GM19023 (cell line): ENCODE results near the gene MTHFD1L.
"Not testable (repeated sequence)": the region's sequence is repeated elsewhere in the genome, so short reads cannot be mapped to it uniquely, and the experiment has no call there.

ENCODE experiments used
- ATAC-seq: cut with Tn5 transposase; IDR thresholded peaks from one replicate; pipeline ENCODE4 v1.9.1; 2021; ENCODE audit warnings: mild to moderate bottlenecking, moderate library complexity; ENCODE audit not compliant: unreplicated experiment

The MTHFD1L gene

DNA sequence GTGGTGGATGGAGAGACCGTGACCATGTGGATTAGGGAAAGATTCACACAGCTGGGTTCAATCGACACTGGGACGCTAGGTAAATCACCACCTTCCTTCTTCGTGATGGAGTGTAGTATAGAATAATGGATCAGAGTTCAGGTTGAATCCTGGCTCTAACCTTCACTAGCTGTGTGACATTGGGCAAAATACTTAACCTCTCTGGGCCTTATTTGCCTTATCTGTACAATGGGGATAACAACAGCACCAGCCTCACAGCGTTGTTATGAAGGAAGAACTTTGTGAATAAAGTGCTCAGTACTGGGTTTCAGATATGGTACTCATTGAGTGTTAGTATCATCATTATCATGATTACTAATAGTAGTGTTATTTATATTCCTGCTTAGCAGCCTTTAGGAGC lies 248.1 kb downstream of the MTHFD1L start:
- ATAC-seq, result no peak

DNA sequence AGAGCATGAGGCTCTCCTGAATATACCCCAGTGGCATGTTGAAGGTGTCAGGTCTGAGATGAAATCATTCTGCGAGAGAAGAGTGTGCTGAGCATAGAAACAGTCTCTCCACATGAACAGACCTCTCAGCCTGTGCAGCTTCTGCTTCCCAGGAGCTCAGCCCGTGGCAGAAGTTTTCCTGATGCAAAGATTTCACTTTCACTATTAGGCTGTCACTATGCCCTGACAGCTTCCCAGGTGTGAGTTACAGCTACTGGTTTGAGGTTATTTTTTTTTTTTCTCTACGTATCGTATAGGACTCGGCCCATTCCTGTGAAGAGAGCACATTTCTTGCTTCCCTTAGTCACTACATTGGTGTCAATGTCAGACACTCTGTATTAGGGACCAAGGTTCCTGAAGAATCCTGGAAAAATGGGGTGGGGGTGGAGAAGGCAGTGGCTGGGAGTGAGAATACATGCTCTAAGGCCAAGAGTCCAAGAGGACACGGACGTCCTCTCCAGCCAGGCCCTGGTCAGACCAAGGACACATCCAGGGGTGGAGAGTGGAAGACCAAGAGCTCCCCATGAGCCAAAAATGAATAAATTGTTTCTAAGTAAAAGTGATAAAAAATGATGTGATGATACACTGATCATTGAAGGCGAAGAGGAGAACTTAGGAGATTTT lies 253.1 kb downstream of the MTHFD1L start:
- no peak for ATAC-seq

DNA sequence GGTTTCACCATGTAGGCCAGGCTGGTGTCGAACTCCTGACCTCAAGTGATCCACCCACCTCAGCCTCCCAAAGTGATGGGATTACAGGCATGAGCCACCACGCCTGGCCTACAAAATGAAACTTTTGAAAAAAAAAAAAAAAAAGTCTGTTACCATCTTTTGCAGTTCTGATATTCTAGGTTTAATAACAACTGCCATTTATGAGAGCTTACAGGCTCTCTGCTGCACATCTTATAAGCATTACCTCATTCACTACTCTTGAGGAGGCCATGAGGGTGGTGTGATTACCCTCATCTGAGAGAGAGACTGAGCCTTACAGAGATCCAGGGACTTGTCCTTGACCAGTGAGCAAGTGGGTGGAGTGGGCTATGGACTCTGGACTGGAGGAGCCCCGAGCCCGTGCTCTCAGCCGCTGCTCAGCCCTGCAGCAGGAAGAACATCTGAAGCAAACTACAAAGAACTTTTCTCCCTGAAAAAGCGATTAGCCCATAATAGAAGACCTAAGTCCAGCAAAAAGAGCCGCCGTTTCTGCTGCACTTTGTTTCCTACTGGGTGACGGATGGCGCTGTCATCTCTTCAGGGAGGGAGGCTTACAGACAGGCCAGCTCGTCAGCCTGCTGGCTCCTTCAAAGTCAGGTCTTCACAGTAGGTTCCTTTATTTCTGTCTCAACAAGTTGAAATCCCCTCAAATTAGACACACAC lies 254.5 kb downstream of the MTHFD1L start:
- ATAC-seq, result no peak

DNA sequence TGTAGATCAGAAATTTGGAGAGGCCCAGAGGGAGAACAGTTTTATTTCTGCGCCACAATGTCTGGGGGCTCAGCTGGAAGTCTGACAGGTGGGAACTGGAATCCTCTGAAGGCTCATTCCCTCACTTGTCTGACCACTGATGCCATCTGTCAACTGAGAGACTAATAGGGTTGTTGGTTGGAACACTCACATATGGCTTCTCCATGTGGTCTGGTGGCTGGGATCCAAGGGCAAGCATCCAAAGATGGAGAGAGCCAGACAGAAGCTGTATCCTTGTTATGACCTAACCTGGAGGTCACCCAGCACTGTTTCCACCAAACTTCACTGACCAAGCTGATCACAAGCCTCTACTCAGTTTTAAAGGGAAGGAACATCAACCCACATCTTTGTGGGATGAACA lies 256.4 kb downstream of the MTHFD1L start:
- no peak for ATAC-seq

DNA sequence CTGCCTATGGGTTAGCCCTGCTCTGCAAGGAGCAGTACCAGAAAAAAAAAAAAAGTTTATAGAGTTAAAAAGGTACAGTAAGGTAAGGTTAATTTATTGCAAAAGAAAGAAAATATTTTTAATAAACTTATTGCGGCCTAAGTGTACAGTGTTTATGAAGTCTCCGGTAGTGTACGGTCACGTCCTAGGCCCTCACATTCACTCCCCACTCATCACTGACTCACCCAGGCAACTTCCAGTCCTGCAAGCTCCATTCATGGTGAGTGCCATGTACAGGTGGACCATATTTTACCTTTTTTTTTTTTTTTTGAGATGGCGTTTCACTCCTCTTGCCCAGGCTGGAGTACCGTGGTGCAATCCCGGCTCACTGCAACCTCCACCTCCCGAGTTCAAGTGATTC lies 258.1 kb downstream of the MTHFD1L start:
- not testable (repeated sequence) for ATAC-seq

DNA sequence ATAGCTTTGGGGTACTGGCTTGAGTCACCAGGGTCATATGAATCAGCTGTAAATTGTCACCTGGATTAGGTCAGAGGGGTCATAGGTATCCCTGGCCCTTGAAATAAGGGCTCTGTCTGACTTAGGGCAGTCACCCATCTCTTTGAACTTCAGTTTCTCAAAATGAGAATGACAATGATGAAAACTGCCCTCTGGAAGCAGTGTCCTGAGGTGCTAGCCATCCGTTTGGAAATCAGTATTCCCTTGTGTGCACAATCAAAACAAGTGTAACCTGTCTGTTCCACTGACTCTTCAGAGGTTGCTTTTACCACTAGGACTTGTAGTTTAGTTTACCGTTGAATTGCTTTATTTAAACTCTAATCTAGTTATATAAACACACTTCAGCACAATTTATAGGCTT lies 259.7 kb downstream of the MTHFD1L start:
- ATAC-seq, result not testable (repeated sequence)

DNA sequence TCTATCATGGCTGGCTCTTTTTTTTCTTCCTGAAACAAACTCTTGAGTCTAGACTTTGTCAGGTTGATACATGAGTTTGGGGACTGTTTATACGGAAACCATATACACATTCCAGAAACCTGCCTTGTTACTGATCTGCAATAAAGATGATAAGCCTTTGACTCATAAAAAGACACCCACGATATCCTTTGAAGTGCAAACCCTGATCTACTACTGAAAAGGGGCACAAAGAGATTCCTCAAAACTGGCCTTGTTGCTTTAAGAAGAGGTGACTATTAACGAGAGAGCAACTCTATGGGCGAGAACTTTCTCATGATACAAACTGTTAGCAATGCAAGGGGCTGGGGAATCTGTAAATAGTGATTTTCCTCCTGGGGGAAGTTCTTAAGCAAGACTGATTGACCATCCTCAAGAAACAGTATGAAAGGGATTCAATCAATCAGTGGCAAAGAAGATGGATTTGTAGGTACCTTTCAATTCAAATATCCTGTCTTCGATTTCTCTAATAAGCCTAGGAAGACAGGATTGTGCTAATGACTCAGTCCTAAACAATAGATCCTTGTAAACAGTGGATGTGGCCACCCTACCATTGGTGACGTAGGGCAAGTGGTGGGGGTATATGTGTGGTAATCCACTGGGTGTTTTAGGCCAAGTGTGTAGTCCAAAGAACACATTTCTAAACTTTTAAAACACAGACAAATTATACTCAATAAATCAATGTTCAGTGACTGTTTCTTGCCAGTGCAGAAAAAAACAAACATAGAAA lies 260.3 kb downstream of the MTHFD1L start:
- not testable (repeated sequence) for ATAC-seq

DNA sequence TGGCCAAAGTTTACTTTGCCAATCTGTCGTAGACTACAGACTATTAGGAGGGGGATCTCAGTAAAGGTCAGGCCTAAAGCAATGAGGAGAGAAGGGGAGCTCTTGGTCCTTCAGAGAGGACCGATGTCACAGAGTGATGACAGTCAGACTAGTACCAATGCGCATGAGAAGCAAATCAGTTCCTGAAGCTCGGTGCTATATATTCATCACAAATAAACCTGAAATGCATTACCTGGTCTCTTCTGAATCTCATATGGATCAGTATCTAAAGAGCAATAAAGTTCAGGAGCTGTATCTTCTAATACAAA lies 260.9 kb downstream of the MTHFD1L start:
- ATAC-seq, result not testable (repeated sequence)

DNA sequence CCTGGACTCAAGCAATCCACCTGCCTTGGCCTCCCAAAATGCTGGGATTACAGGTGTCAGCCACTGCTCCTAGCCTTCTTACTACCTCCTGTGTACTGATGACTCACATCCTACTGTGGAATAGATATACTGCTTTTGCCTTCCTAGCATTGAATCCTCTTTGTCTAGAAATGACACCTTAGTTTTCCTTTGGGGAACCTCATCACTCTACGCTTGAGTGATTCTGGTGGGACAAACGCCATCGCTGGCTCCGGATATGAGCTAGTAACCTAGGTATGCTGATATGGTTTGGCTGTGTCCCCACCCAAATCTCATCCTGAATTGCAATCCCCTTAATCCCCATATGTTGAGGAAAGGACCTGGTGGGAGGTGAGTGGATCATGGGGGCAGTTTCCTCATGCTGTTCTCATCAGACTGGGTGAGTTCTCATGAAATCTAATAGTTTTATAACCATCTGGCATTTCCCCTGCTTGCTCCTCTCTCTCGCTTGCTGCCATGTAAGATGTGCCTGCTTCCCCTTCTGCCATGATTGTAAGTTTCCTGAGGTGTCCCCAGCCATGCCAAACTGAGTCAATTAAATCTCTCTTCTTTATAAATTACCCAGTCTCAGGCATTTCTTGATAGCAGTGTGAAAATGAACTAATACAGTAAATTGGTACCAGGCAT lies 261.8 kb downstream of the MTHFD1L start:
- not testable (repeated sequence) for ATAC-seq

DNA sequence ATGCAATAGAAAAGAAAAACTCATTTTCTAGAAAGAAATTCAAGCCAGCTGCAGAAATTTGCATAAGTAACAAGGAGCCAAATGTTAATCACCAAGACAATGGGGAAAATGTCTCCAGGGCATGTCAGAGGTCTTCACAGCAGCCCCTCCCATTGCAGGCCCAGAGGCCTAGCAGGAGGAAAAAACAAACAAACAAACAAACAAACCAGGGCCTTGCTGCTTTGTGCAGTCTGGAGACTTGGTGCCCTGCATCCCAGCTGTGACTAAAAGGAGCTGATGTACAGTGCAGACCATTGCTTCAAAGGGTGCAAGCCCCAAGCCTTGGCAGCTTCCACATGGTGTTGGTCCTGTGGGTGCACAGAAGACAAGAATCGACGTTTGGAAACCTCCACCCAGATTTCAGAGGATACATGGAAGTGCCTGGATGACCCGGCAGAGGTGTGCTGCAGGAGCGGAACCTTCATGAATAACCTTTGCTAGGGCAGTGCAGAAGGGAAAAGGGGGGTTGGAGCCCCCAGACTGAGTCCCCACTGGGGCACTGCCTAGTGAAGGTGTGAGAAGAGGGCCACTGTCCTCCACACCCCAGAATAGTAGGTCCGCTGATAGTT lies 263.4 kb downstream of the MTHFD1L start:
- no peak for ATAC-seq

DNA sequence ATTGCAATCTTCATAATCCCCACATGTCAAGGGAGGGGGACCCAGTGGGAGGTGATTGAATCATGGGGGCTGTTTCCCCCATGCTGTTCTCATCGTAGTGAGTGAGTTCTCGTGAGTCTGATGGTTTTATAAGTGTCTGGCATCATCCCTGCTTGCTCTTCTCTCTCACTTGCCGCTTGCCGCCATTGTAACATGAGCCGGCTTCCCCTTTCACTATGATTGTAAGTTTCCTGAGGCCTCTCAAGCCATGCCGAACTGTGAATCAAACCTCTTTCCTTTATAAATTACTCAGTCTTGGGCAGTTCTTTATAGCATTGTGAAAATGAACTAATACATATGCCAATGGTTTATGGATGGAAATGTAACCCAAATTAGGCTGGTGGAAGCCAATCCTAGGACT lies 264.8 kb downstream of the MTHFD1L start:
- no peak for ATAC-seq

DNA sequence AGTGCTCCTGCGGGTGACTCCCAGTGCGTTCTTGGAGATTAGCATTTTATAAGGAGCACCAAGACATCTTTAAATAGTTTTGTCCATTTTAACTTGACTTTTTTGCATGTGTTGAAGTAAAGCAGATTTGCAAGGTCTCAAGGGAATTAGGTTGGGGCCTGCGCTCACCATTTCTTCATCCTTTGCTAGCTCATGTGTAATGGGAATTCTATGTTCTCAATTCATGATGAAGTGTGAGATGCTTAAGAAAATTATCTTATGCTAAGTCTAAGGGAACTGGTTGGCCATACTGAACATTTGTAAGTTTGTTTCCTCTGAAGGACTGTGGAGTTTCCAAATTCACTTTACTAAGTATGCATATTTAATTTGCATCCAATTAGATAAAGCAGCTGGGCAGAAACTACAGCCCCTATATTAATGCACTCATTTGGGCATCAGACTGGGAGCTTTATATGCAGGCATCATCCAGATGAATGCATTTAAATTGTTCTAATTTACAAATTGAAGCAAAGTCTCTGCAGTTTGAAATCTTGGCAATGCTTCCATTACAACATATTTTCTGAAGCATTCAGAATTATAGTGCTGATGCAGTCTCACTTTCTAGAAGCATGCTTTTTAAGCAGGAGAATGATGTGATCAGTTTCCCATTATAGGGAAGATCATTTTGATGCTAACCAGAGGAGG lies 266.0 kb downstream of the MTHFD1L start:
- ATAC-seq, result no peak

DNA sequence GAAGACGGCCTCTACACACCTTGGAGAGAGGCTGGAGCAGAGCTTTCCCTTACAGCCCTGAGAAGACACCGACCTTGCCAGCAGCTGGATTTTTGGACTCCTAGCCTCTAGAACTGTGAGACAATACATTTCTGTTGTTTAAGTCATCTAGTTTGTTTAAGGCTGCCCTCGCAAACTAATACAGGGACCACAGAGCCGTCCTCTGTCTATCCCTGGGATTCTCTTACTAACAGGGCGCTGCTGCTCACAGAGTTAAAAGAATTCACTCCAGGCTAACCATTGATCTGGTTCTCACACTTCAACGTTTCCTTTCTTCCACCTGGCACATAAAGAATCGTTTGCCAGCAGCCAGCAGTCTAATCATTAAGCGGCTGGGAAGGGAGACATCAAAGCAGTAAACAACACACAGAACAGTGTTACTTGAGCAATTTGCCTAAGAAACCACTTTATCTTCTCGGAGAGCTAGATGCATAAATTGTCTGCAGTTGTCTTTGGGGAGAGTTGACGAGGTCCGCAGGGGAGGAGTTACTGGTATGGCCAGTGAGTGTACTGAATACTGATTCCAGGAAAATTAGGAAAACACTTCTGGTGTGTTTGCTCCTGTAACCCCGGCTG lies 270.7 kb downstream of the MTHFD1L start:
- ATAC-seq, result no peak

DNA sequence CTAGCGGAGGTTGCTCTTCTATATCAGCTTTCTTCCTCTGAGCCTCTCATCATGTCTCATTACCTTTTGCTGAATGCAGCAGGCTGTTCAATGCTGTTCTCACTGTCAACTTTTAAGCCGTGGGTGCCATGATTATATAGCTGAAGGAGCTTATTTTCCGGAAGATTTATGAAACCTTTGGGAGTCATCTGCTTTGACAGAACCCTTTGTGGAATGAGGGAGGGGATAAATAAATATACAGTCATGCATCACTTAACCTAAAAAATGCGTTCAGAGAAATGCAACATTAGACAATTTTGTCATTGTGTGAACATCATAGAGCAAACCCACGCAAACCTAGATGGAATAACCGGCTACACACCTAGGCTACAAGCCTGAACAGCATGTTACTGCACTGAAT lies 272.0 kb downstream of the MTHFD1L start:
- ATAC-seq, result no peak

DNA sequence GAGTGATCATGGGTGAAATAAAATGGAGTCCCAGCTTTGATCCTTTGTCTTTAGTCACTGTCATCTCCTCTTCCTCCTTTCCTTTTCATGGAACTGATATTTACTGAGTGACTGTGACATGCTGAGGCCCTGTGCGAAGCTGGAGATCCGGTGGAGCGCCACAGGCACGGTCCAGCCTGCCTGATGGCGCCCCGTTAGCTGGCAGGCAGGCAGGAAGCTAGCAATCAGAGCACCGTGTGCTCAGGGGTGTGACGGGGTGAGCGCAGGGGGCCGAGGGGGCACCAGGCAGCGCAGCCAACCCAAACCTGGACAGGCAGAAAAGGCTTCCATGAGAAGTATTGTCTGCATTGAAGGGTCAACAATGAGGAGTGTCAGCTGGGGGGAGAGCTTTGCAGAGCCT lies 274.0 kb downstream of the MTHFD1L start:
- ATAC-seq, result no peak

DNA sequence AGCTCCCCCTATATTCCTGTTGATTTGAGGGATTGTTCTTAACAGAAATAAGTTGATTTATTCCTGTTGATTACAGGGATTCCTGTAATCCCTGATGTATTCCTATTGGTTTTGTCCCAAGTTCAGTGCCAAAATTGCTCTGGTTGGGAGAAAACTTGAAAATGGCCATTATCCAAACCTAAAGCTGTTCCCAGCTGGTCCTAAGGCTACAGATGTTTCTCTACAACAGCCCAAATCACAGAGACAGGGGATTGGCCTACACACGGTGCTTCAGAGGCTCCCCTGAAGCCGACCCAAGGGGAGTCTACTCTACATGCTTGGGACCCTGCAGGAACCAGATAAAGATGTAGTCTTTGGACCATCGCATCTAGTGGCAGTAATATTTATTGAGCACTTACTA lies 275.3 kb downstream of the MTHFD1L start:
- no peak for ATAC-seq

DNA sequence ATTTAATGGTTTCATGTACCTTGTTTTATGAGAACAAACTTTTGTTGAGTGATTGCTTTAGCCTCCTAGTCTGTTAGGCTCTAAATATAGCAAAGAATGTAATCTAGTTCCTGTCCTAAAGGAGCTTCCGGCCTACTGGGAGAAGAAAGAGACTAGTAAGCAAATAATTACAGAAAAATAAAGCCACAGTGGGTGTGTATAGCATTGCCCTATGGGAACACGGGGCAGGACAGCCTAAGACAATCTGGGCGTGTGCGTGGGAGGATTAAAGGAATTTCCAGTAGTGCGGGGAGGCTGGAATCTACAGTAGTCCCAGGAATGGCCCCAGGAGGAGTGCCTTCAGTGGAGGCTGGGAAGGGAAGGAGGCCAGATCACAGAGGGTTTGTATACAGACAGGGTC lies 276.2 kb downstream of the MTHFD1L start:
- no peak for ATAC-seq

DNA sequence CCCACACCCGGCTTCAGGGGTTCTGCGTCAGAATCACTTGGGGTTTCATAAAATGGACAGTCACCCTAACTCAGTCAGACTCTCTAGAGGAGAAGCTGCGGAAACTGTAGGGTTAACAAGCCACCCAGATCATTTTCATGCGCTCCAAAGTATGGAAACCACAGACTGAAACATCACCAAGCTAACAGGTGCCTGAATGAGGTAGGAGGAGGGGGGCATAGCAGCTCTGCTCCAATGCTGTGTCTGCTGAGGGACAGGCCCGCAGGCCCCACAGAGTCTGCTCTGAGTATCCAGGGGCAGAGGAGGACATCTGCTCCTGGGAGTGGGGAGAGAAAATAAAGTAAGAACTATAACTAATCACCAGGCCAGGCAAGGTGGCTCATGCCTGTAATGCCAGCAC lies 277.2 kb downstream of the MTHFD1L start:
- no peak for ATAC-seq

DNA sequence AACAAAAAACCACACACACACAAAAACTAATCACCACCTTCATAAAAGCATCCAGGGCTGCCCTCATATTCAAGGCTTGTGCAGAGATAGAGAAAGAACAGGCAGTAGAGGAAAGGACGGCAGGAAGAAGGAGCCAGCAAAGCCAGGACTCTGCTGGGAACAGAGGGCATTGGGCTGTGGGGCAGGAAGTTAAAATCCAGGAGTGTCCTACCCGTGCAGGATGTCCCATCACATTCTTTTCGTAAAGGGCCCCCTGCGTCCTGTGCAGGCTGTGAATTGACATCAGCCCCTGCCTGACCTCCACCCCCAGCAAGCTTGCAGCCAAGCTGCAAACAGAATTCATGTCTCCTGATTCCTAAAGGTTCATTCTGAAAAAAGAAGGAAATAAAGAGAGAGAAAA lies 277.8 kb downstream of the MTHFD1L start:
- no peak for ATAC-seq

DNA sequence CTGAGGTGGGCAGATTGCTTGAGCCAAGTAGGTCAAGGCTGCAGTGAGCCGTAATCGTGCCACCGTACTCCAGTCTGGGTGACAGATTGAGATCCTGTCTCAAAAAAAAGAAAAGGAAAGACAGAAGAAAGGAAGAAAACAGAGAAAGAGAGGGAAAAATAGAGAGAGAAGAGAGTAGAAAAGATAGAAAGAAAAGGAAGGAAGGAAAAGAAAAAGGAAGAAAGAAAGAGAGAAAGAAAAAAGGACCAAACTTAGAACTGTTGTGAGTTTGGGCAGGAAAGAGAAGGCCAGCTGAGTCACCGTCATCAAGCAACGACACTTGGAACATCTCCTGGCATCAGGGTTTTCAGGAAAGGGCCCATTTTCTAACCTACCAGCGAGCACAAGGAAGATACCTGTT lies 278.3 kb downstream of the MTHFD1L start:
- no peak for ATAC-seq
